ENCODE measurements around the gene CDRT15. TPM values are rescaled to one million over a fixed set of nuclear protein-coding genes. Genes with fewer than 3 reads are reported as not detected.

The CDRT15 gene
- polyA plus RNA-seq, 1 donor (not counting 4 experiments of a cell fraction or from before 2014, with no cell fraction given): not detected

Other genes starting within 250 kb of the CDRT15 start
- 10.3 to 15.6 TPM (median 14.3 TPM) in 3 replicates for gene COX10, start 167.4 kb downstream of the CDRT15 start, polyA plus RNA-seq
- gene HS3ST3B1, start 64.2 kb upstream of the CDRT15 start, polyA plus RNA-seq: 3.7 to 5.6 TPM (median 3.9 TPM) in 3 replicates